Astrocyte (in vitro differentiated cells and primary cell): ENCODE measurements around the gene SH3GL2.

Experiments
- CTCF ChIP-seq: IDR thresholded peaks from 2 replicates; pipeline ENCODE4 v1.5.1; 2011; ENCODE audit warnings: low read depth, mild to moderate bottlenecking, inconsistent platforms, low read length, moderate library complexity; ENCODE audit not compliant: insufficient read depth
- EZH2 ChIP-seq: IDR thresholded peaks from 2 replicates; pipeline ENCODE4 v1.6.1; 2012; ENCODE audit warnings: mild to moderate bottlenecking, low read length, inconsistent platforms; ENCODE audit not compliant: insufficient read depth

- TF ChIP-seq CTCF (no peak), EZH2 (no peak)
Measured at GRCh38 chr9:17752021-17752420, 173.2 kb downstream of the SH3GL2 start.
